ENCODE results near the gene PCDHGC4.

Gene PCDHGC4

DNA sequence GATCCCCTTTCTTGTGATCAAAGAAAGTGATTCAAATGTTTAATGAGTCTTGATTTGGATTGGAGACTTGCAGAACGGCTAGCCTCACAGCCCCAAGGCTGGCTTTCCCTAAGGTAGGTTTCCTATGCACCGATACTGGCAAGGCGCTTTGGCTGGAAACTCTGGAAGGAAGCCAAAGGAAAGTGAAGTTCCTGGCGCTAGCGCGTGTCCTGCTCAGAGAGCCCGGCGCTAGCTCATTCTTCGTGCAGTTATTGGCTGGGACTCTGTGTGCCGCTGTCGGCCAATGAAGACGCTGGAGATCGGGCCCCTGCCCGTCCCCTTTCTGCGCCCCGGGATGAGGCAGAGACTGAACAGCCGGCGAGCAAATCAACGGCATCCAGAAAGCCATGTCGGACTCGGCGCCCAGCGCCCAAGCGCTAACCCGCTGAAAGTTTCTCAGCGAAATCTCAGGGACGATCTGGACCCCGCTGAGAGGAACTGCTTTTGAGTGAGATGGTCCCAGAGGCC is 9.2 kb upstream of the PCDHGC4 start, which contains the start of gene PCDHGC3:
PCDHGC3 (plus strand) TSS at position 342 of the 507 bp plus-strand sequence; CDS start at position 493, 151 bp downstream.
- TF ChIP-seq CTCF (IDR thresholded peaks at IDR 0.05; ENCODE audit: insufficient read depth, low read depth, low read length, missing control alignments) = peak; percentile 53
- peak within 1 kb of the TSS; percentile 90 for H3K4me3 ChIP-seq (ENCODE audit: low read depth, low read length)
- DNase-seq (ENCODE audit: low read depth) = peak; percentile 89

DNA sequence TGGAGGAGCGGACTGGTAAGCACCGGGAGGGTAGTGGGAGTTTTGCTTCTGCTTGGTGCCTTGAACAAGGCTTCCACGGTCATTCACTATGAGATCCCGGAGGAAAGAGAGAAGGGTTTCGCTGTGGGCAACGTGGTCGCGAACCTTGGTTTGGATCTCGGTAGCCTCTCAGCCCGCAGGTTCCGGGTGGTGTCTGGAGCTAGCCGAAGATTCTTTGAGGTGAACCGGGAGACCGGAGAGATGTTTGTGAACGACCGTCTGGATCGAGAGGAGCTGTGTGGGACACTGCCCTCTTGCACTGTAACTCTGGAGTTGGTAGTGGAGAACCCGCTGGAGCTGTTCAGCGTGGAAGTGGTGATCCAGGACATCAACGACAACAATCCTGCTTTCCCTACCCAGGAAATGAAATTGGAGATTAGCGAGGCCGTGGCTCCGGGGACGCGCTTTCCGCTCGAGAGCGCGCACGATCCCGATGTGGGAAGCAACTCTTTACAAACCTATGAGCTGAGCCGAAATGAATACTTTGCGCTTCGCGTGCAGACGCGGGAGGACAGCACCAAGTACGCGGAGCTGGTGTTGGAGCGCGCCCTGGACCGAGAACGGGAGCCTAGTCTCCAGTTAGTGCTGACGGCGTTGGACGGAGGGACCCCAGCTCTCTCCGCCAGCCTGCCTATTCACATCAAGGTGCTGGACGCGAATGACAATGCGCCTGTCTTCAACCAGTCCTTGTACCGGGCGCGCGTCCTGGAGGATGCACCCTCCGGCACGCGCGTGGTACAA is 8.5 kb upstream of the PCDHGC4 start:
- DNase-seq (ENCODE audit: low read depth) = peak; percentile 51
- no peak for TF ChIP-seq CTCF (IDR thresholded peaks at IDR 0.05; ENCODE audit: insufficient read depth, low read depth, low read length, missing control alignments)
- peak overlapping the region; percentile 90 for H3K4me3 ChIP-seq (ENCODE audit: low read depth, low read length)

GRCh38 chr5:141477044-141477575 is 7.7 kb upstream of the PCDHGC4 start:
- DNase-seq (ENCODE audit: low read depth) = no peak
- peak overlapping the region; percentile 90 for H3K4me3 ChIP-seq (ENCODE audit: low read depth, low read length)

DNA sequence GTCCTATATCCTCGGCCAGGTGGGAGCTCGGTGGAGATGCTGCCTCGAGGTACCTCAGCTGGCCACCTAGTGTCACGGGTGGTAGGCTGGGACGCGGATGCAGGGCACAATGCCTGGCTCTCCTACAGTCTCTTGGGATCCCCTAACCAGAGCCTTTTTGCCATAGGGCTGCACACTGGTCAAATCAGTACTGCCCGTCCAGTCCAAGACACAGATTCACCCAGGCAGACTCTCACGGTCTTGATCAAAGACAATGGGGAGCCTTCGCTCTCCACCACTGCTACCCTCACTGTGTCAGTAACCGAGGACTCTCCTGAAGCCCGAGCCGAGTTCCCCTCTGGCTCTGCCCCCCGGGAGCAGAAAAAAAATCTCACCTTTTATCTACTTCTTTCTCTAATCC is 7.0 kb upstream of the PCDHGC4 start:
- no peak for DNase-seq (ENCODE audit: low read depth)
- TF ChIP-seq CTCF (IDR thresholded peaks at IDR 0.05; ENCODE audit: insufficient read depth, low read depth, low read length, missing control alignments) = no peak
- H3K4me3 ChIP-seq (ENCODE audit: low read depth, low read length) = no peak overlapping the region

More at GRCh38 chr5:141477044-141477575, 7.7 kb upstream of the PCDHGC4 start:
- TF ChIP-seq CTCF (IDR thresholded peaks at IDR 0.05; ENCODE audit: insufficient read depth, low read depth, low read length, missing control alignments) = no peak

DNA sequence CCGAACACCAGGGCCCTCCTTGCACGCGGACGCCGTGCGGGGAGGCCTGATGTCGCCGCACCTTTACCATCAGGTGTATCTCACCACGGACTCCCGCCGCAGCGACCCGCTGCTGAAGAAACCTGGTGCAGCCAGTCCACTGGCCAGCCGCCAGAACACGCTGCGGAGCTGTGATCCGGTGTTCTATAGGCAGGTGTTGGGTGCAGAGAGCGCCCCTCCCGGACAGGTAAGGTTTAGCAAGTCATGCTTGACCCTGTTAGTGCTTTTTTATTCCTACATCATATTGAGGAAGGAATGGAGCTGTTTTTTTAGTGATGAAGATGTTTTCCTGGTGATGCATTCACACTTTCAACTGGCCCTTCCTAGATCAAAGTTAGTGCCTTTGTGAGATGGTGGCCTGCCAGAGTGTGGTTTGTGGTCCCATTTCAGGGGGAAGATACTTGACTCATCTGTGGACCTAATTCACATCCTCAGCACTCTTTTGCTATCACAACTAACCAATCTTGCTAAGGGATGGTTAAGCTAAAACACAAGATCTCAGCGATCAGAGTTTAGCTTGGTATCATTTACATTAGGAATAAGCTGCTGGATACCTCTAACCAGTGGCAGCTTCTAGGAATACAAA is 6.4 kb upstream of the PCDHGC4 start:
- peak; percentile 46 for DNase-seq (ENCODE audit: low read depth)
- no peak overlapping the region for H3K4me3 ChIP-seq (ENCODE audit: low read depth, low read length)
- peak; percentile 27 for TF ChIP-seq CTCF (IDR thresholded peaks at IDR 0.05; ENCODE audit: insufficient read depth, low read depth, low read length, missing control alignments)

- no peak for DNase-seq (ENCODE audit: low read depth)
- no peak overlapping the region for H3K4me3 ChIP-seq (ENCODE audit: low read depth, low read length)
- TF ChIP-seq CTCF (IDR thresholded peaks at IDR 0.05; ENCODE audit: insufficient read depth, low read depth, low read length, missing control alignments) = no peak
These were observed 5.1 kb upstream of the PCDHGC4 start for GRCh38 chr5:141479776-141480175.
